ENCODE data around the gene GAB3. TPM values are rescaled to one million over a fixed set of nuclear protein-coding genes. Genes with fewer than 3 reads are reported as not detected.
"Not testable (repeated sequence)": the region's sequence is repeated elsewhere in the genome, so short reads cannot be mapped to it uniquely, and the experiment has no call there.

The GAB3 gene
- total RNA-seq, 6 experiments from 2014 or later: 0.64 to 1.7 (median 1.1) TPM

DNA sequence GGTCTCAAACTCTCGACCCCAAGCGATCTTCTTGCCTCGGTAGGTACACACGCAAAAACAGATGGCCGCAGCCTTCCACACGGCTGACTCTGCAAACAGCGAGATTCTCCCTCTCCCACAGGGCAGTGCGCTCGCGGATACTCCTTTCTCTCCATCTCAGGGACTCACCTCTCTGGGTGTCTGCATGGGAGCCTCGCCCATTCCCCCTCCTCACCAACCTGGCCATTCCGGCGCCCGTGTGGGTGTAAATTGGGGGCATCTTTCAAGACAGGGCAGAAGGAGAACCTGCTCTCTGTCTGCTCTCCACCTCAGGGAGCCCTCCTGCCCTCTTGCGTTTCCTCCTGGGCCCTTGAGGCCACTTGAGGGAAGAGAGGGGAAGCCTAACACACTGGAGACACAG, 101.9 kb downstream of the GAB3 start:
- Histone ChIP-seq H3K9me3 (no peaks in the 10 kb centered on the region), H3K4me1 (no peaks in the 10 kb centered on the region), H3K27me3 (no peaks in the 10 kb centered on the region), H3K36me3 (no peaks in the 10 kb centered on the region), H3K4me3 (no peak overlapping the region), H3K27ac (no peak overlapping the region)
- WGBS (ENCODE audit: insufficient coverage, low coverage, low lambda C conversion rate, missing lambda C conversion rate): 55% methylated on average over 10 of the region's 15 CpGs
- TF ChIP-seq, protein P1, sequence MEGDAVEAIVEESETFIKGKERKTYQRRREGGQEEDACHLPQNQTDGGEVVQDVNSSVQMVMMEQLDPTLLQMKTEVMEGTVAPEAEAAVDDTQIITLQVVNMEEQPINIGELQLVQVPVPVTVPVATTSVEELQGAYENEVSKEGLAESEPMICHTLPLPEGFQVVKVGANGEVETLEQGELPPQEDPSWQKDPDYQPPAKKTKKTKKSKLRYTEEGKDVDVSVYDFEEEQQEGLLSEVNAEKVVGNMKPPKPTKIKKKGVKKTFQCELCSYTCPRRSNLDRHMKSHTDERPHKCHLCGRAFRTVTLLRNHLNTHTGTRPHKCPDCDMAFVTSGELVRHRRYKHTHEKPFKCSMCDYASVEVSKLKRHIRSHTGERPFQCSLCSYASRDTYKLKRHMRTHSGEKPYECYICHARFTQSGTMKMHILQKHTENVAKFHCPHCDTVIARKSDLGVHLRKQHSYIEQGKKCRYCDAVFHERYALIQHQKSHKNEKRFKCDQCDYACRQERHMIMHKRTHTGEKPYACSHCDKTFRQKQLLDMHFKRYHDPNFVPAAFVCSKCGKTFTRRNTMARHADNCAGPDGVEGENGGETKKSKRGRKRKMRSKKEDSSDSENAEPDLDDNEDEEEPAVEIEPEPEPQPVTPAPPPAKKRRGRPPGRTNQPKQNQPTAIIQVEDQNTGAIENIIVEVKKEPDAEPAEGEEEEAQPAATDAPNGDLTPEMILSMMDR (IDR thresholded peaks at IDR 0.05): no peak
- no peak for TF ChIP-seq POLR2A (IDR thresholded peaks at IDR 0.05)
- no peak for DNase-seq
- intact Hi-C loops (cut with DNase I): no loop called here
- no peak for ATAC-seq

DNA sequence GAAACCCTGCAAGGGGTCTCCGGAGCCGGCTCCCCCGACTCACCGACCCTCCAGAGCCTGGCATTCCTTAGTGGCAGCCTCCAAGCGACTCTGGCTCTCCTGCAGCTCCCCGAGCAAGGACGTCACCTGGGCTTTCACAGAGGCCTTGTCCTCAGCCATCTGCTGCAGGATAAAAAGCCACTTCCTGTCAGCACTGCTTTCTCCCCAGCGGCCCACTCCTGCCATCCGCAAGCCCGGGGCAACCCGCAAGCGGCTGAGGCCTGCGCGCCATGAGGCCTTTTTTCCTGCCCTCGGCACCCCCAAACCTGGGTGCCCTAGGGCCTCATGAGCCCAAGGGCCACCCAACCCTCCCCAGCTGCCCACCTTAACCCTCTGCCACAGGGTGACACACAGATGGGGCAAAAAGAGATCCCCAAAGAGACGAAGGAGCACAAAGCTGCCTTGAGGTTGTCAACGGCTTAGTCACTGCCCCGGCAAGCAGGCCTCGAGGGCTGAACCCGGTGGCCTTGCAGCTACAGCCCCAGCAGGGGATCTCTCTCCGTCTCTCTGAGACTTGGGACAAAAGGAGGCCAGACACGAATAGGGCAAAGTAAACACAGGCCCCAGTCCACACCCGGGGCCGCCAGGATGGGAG, 105.0 kb downstream of the GAB3 start:
- H3K27ac ChIP-seq; H3K4me3 ChIP-seq; ATAC-seq; H3K27me3 ChIP-seq; intact Hi-C loops (cut with DNase I); DNase-seq; H3K36me3 ChIP-seq; H3K4me1 ChIP-seq; H3K9me3 ChIP-seq: not testable (repeated sequence)
- WGBS (ENCODE audit: insufficient coverage, low coverage, low lambda C conversion rate, missing lambda C conversion rate): no CpG with 5 or more reads among the region's 24 CpGs

DNA sequence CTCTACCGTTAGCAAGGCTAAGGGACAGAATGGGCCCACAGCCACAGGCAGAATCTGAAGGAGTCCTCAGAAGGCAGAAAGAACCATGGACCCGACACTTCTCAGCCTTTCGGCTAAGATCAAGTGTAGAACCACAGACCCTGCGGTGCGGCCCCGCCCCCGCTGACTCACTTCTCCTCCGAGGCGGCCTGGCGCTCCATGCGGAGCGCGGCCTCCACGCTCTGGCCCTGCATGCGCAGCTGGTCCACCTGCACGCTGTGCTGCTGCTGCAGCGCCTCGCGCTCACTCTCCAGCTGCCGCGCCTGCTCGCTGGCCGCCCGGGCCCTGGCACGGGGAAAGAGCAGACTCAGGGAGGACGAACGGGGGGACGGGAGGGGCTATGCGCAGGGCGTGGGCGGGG, 107.2 kb downstream of the GAB3 start:
- no CpG with 5 or more reads among the region's 31 CpGs for WGBS (ENCODE audit: insufficient coverage, low coverage, low lambda C conversion rate, missing lambda C conversion rate)

DNA sequence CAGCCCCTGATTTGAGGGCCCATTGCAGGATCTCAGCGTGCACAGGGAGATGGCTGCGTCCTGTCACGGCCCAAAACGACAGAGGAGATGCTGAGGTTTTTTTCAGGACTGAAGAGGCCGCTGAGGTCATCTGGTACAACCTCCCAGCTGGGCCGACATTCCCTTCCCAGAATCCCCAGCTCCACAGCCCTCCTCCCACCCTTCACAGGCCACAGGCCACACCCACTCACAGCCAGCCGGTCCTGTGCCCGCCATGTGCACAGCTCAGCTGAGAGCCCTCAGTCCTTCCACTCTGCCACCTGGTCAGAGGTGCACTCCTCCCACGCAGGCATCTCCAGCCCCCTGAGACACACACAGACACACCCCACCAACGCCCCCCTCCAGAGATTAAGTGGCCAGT, 109.1 kb downstream of the GAB3 start:
- WGBS (ENCODE audit: insufficient coverage, low coverage, low lambda C conversion rate, missing lambda C conversion rate): no CpG with 5 or more reads among the region's 10 CpGs
- H3K27ac ChIP-seq; DNase-seq; intact Hi-C loops (cut with DNase I); H3K36me3 ChIP-seq; H3K4me1 ChIP-seq; H3K4me3 ChIP-seq; H3K27me3 ChIP-seq; H3K9me3 ChIP-seq: not testable (repeated sequence)
- ATAC-seq: peak in 1 of 4 donors; percentile 24

More for the DNA sequence above, 107.2 kb downstream of the GAB3 start:
- H3K27me3 ChIP-seq; ATAC-seq; intact Hi-C loops (cut with DNase I); DNase-seq; H3K36me3 ChIP-seq; H3K9me3 ChIP-seq; H3K4me1 ChIP-seq; H3K4me3 ChIP-seq; H3K27ac ChIP-seq: not testable (repeated sequence)

DNA sequence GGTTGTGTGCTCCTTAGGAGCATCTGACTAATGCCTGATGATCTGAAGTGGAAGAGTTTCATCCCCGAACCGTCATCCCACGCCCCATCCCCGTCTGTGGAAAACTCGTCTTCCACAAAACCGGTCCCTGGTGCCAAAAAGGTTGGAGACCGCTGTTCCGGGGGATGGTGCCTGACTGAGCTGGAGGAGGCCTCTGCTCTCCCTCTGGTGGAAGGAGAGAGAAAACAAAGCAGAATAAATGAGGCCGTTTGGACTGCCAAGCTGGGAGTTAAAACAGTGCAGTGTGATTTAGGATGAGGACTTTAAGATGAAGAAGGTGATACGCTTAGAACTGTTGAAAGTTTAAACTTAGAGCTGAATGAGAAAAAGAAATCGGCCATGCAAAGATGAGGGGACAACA, 117.2 kb downstream of the GAB3 start:
- H3K4me3 ChIP-seq; H3K4me1 ChIP-seq; DNase-seq; H3K9me3 ChIP-seq; intact Hi-C loops (cut with DNase I); H3K27ac ChIP-seq; H3K27me3 ChIP-seq; H3K36me3 ChIP-seq; ATAC-seq: not testable (repeated sequence)
- no CpG with 5 or more reads among the region's 11 CpGs for WGBS (ENCODE audit: insufficient coverage, low coverage, low lambda C conversion rate, missing lambda C conversion rate)

DNA sequence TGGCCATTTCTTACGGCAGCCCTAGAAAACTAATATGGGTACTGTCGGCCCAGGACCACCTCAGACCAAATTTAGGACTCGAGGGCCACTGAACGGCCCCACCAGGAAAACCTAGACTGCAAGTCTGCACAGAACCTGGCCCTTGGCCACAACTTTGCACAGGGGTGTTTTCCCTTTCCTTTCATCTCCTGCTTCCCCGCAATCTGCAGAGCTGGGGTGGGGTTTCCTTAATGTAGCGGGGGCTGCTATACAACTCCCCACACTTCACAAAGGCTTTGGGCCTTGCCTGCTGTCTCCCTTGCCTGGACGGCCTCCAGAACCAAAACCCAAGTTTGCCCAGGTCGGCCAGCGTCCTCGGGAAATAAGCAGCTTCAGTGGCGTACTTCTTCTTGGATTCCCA, 119.9 kb downstream of the GAB3 start:
- intact Hi-C loops (cut with DNase I); H3K27me3 ChIP-seq; DNase-seq; H3K36me3 ChIP-seq; H3K4me1 ChIP-seq; H3K4me3 ChIP-seq; H3K27ac ChIP-seq; ATAC-seq; H3K9me3 ChIP-seq: not testable (repeated sequence)
- WGBS (ENCODE audit: insufficient coverage, low coverage, low lambda C conversion rate, missing lambda C conversion rate): no CpG with 5 or more reads among the region's 11 CpGs

DNA sequence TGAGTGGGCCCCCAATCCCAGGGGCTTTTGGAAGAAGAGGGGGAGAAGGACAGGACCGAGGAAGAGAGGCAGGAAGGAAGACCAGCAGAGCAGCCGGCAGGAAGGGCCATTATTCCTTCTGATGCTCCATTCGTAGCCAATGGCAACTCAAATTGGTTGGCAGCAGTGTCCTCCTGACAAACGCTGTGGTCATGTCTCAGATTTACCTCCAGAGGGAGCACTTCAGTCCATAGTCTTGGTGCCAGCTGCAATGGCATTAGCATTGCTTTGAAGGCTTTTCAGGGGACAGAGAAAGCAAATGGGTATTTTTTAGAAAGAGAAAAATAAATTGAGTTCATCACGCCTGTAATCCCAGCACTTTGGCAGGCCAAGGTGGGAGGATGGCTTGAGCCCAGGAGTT, 121.9 kb downstream of the GAB3 start:
- H3K27ac ChIP-seq; H3K27me3 ChIP-seq; H3K36me3 ChIP-seq; intact Hi-C loops (cut with DNase I); H3K4me3 ChIP-seq; H3K4me1 ChIP-seq; H3K9me3 ChIP-seq; DNase-seq: not testable (repeated sequence)
- WGBS (ENCODE audit: insufficient coverage, low coverage, low lambda C conversion rate, missing lambda C conversion rate): no CpG with 5 or more reads among the region's 5 CpGs
- ATAC-seq: peak; percentile 79 to 88 (median 82)

Small RNA genes within 50 kb of the gene (small RNA-seq; reads per million reads assigned to genes)
- gene SNORA36A: 0 reads per million in 2 experiments

Other genes starting within 250 kb of the GAB3 start
- 10 to 100 TPM; 23.5 to 44.2 (median 34.9) TPM for gene FAM3A, start 234.8 kb downstream of the GAB3 start, total RNA-seq
- 10 to 100 TPM in 1 of 6 experiments, 1 to 10 TPM in 5; 3.3 to 10.1 (median 7.5) TPM for gene G6PD, start 204.2 kb downstream of the GAB3 start, total RNA-seq
- gene IKBKG, start 203.5 kb downstream of the GAB3 start, total RNA-seq: 10 to 100 TPM; 32.8 to 83.3 (median 46.5) TPM
- not detected for gene CTAG1A, start 165.9 kb downstream of the GAB3 start, total RNA-seq
- gene CTAG1B, start 131.8 kb downstream of the GAB3 start, total RNA-seq: not detected
- not detected for gene CTAG2, start 97.5 kb downstream of the GAB3 start, total RNA-seq
- gene DKC1, start 11.8 kb upstream of the GAB3 start, total RNA-seq: 10 to 100 TPM in 5 of 6 experiments, 1 to 10 TPM in 1; 9.7 to 21.2 (median 17.7) TPM
- 10 to 100 TPM; 20.2 to 51.7 (median 32.5) TPM for gene MPP1, start 54.4 kb upstream of the GAB3 start, total RNA-seq
- not detected for gene SMIM9, start 83.6 kb upstream of the GAB3 start, total RNA-seq
- 10 to 100 TPM; 13.1 to 24.7 (median 17.6) TPM for gene F8A1, start 135.3 kb upstream of the GAB3 start, total RNA-seq

All from right lobe of liver (tissue), 6 donors.